ENCODE results near the gene UBASH3B.

Gene UBASH3B

DNA sequence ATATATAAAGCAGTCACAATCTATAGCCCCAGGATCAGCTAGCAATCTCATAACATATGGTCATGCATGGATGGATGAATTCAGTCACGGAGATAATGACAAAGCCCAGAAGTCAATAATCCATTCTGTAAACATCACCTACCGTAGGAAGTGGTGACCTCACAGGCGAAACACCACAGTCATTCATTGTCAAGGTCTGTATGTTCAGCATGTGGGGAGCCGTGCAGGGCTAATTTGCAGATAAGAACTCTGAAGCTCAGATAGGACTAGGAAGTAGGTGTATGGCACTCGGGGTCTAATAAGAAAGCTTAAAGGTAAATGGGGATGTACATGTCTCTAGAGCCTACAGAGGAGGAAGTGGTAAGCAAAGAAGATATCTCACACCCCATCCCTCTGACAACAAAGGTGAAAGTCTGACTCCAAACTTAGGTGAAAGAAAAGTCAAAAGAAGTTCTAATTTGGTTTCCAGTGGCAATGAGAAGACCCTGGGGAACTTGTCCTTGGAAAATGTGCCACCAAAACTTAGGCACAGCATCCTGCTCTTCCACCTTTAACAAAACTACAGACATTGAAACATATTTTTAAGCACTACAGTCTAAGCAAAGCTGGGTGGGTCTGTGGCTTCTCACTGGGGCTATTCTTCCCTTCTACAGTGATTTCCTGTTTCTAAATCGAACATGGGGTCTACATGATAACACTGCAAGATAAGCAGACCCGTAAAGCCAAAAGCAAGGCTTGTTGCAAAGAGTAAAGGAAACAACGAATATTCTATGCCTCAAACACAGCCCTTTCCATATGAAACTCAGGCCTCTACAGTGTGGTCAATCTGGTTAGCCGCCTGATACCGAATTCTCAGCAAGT is 188.0 kb downstream of the UBASH3B start:
- in situ Hi-C loops (cut with MboI; ENCODE audit: low sequenced_read_pairs), result loop anchor here (10.0 kb wide), 1 partner anchor 49 kb away; no protein-coding TSS in a partner anchor

DNA sequence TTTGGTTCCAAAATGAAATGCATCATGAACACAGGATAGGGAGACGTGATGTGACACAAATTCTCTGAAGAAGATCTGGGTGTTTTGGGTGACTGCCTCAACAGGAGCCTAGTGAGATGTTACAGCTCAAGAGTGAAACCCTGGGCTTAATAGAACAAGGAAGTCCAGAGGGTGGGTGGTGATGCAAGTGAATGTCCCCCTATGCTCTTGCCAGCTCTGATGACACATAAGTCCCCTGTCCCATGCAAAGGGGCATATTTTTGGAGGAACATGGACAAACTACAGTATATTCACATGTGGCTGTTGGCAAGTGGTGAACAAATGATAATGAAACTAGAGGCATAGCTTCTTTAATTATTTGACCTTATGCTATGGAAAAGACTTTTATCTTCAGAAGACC is 191.9 kb downstream of the UBASH3B start:
- in situ Hi-C loops (cut with MboI; ENCODE audit: low sequenced_read_pairs), result loop anchor here (10.0 kb wide), 1 partner anchor 53 kb away; no protein-coding TSS in a partner anchor

DNA sequence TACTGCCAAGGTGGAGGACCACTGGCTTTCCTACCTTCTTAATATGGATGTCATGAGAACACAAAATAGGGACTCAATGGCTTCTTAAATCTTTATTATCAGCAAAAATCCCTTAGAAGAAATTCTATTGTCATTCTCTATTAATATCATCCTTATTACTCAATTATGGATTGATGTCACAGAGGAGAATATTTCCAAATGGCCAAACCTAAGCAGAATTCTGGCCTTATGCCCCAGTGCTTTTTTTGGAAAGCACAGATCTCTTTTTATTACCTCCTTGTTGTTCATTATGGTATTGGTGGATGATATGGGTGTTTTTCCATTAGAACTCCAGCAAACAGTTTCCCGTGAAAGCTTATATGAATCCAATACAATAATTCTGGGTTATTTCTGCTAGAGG is 192.7 kb downstream of the UBASH3B start:
- in situ Hi-C loops (cut with MboI; ENCODE audit: low sequenced_read_pairs), result loop anchor here (10.0 kb wide), 1 partner anchor 53 kb away; no protein-coding TSS in a partner anchor

DNA sequence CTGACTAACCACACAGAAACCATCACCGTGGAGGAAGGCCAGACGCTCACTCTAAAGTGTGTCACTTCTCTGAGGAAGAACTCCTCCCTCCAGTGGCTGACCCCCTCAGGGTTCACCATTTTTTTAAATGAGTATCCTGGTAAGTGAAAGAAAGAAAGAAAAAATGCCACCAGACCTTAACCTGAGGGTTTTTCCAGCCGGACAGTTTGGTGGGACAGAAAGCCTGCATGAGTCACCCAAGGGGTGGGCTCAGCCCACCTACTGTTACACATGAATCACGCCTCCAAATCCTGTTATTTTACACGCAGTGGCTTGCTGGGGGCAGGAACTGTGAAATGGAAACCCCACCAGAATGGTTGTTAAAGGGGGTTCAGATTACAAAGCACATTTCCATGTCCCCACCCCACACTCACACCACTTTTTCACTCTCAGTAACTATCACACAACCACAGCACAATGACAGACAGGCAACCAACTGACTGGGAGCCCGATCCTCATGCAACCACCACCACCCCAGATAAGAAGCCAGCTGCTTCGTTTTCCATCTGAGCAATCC is 194.6 kb downstream of the UBASH3B start:
- in situ Hi-C loops (cut with MboI; ENCODE audit: low sequenced_read_pairs), result no loop called here

DNA sequence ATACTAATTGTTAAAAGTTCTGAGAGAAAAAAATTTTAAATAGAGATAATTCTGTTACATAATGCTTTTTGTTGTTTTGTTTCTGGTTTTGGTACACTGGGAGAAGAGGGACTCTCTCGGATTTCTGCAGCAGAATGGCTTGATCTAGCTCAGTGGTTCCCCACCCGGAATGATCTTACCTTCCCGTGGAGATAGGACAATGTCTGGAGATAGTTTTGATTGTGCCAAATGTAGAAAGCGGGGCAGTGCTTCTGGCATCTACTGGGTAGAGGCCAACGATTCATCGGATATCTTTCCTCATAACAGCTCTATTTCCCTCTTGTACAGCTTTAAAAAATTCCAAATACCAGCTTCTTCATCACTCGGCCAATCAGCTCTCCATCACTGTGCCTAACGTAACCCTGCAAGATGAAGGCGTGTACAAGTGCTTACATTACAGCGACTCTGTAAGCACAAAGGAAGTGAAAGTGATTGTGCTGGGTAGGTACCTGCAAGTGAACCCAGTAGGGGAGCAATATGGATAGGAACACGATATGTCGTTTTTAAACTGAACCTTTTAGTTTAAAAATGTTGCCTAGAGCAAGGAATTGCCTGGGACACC is 195.9 kb downstream of the UBASH3B start:
- in situ Hi-C loops (cut with MboI; ENCODE audit: low sequenced_read_pairs), result no loop called here

DNA sequence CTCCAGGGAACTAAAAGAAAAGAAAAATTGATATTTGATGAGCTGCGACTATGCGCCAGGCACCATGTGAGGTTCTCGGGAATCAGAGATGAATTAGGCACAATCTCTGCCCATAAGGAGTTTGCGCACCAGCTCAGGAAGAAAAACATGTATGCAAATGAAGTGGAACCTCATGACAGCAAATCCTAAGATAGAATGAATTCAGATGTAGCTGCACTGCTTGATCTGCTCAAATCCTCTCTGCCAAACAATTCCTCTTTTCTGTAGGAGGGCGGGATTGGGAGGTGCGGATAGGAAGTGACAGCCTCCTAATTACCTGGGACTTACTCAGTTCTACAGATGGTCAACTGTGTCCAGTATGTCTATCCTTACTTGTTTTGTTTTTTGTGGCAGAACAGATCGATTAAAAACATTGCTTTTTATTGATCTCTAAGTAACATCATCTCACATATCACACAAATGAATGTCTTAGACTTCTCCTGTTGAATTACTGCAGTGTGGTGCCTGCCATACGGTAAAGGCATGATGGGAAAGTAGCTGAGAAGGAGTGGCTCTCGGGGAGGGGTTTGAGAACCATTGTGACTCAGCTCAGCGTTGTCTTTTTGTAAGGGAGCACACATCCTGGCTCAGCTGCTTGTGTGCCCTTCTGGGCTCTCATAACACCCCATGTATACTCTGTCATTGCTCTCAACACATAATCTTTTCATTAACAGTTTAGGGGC is 196.7 kb downstream of the UBASH3B start:
- in situ Hi-C loops (cut with MboI; ENCODE audit: low sequenced_read_pairs), result no loop called here

DNA sequence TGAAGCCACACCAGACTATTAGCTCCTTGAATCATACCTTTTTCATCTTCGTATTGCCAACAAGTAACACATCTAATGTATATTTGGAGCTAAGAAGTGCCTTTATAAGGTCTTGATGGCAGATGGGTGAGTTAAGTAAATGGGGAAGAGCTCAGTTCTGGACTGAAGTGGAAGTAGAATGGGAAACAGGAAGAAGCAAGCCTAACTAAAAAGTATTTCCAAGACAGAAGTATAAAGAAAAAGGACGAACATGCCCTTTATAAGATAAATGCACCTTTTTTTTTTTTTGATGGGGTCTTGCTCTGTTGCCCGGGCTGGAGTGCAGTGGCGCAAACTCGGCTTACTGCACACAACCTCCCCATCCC is 197.3 kb downstream of the UBASH3B start:
- in situ Hi-C loops (cut with MboI; ENCODE audit: low sequenced_read_pairs), result no loop called here

DNA sequence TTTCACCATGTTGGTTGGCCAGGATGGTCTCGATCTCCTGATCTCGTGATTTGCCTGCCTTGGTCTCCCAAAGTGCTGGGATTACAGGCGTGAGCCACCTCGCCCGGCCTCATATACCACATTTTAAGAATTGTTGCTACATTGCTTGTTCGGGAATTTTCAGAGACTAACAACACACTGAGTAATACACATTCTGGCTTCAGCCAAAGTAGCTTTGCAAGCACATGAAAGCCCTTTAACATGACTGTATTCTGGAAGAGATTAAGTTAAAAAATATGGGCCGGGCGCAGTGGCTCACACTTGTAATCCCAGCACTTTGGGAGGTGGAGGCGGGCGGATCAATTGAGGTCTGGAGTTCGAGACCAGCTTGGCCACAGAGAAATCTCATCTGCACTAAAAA is 197.7 kb downstream of the UBASH3B start:
- in situ Hi-C loops (cut with MboI; ENCODE audit: low sequenced_read_pairs), result no loop called here

DNA sequence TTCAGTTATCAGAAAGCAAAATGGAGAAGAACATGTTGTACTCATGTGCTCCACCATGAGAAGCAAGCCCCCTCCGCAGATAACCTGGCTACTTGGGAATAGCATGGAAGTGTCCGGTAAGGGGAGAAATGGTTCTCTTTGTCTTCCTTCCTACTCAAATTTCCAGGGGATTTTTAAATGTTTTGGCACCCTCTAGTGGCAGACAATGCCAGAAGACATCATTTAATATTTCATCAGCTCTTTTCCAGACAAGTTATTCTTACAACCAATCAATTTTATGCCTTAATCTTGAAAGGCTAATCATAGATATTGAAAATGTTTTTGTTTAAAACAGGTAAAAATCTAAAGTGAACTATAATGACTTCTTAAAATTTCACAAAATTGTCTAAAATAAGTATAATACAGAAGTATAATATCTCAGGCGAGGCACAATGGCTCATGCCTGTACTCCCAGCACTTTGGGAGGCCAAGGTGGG is 198.5 kb downstream of the UBASH3B start:
- in situ Hi-C loops (cut with MboI; ENCODE audit: low sequenced_read_pairs), result no loop called here

DNA sequence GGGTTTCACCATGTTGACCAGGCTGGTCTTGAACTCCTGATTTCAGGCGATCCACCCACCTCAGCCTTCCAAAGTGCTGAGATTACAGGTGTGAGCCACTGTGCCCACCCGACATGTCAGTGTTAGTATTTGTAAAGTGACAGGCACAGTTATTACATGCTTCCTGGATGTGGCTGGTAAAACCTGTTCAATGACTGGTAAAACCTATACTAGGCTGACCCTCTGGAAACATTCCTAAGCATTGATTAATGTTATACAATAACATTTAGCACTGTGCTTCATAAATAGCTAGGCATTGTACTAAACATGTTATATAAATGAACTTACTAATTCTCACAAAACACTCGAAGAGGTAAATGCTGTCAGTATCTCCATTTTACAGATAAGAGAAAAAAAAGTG is 206.1 kb downstream of the UBASH3B start:
- in situ Hi-C loops (cut with MboI; ENCODE audit: low sequenced_read_pairs), result loop anchor here (10.0 kb wide), 1 partner anchor 163 kb away; no protein-coding TSS in a partner anchor

DNA sequence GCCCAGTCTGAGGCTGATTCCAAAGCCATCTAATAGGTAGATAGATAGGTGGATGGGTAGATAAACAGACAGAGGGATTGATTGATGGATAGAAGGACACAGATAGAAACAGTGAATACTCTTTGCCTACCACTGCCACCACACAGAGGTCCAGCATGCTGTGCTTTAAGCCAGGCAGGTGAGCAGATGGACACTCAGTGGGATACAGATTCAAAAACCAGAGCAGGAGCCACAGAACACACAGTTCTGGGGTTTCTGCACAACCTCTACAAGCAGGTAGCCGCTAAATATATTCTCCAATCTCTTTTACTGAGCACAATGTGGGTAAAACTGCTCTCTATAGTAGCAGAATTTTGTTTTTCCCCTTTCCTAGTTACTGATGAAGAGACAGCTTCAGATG is 206.6 kb downstream of the UBASH3B start:
- in situ Hi-C loops (cut with MboI; ENCODE audit: low sequenced_read_pairs), result loop anchor here (10.0 kb wide), 1 partner anchor 163 kb away; no protein-coding TSS in a partner anchor

DNA sequence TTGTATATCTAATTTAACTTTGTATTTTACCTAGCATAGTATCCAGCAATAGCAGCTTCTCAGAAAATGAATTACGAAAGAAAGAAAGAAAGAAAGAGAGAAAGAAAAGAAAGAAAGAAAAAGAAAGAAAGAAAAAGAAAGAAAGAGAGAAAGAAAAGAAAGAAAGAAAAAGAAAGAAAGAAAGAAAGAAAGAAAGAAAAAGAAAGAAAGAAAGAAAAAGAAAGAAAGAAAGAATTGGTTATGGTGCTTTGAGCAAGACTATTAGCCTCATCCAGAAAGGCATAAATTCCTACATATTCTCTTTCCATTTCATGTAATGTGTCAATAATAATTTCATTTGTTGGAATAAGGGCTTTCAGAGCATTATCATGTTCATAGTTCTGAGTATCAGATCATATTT is 207.6 kb downstream of the UBASH3B start:
- in situ Hi-C loops (cut with MboI; ENCODE audit: low sequenced_read_pairs), result loop anchor here (10.0 kb wide), 1 partner anchor 162 kb away; no protein-coding TSS in a partner anchor

DNA sequence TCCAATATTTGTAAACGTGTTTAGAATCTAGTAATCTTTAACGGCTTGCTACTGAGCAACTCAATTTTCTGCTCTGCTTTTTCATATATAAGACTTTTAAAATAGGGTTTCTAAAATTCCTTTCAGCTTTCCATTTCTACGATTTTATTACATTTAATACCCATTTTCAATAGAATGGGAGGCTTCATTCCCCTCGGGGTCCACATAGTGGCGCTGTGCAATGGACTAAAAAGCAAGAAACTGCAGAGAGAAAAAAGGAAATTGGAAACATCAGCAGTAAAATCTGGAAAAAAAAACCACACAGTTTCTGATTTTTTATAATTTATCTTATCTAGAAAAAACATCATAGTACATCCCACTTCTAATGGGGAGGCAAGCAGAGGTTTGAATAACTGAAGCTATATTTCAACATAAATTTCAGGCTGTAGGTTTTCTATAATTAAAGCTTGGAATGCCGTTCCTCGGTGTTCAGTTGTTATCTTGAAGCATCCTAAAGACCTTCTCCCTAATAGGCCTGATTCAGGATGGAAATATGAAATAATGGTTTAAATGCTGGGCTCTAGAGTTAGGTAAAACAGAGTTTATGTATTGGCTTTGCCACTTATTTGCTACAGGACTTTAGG is 208.3 kb downstream of the UBASH3B start:
- in situ Hi-C loops (cut with MboI; ENCODE audit: low sequenced_read_pairs), result loop anchor here (10.0 kb wide), 1 partner anchor 161 kb away; no protein-coding TSS in a partner anchor
